Nephron (organoid): ENCODE results near the gene PTGER3.

Experiments
- H3K27ac Mint-ChIP-seq, 3 experiments: 2 replicates each; pipeline ENCODE4 v1.8.0; 2020; ENCODE audit warnings: mixed read lengths in 3 of 3, mild to moderate bottlenecking in 2 of 3, moderate library complexity in 1 of 3
- H3K27me3 Mint-ChIP-seq: 2 replicates; pipeline ENCODE4 v1.8.0; 2021; ENCODE audit warnings: low read depth, mild to moderate bottlenecking, moderate library complexity, mixed read lengths
- H3K36me3 Mint-ChIP-seq: 2 replicates; pipeline ENCODE4 v1.8.0; 2020; ENCODE audit warnings: low read depth, mixed read lengths
- H3K4me1 Mint-ChIP-seq: 2 replicates; pipeline ENCODE4 v1.8.0; 2020; ENCODE audit warnings: mixed read lengths
- H3K4me3 Mint-ChIP-seq, 3 experiments: 2 replicates each; pipeline ENCODE4 v1.8.0; 2020; ENCODE audit warnings: mild to moderate bottlenecking in 3 of 3, mixed read lengths in 3 of 3, moderate library complexity in 2 of 3
- H3K9me3 Mint-ChIP-seq: 2 replicates; pipeline ENCODE4 v1.8.0; 2020; ENCODE audit warnings: mixed read lengths
- CTCF ChIP-seq, 3 experiments: fragments of 200-600 bp; sonication (generic); IDR thresholded peaks; one replicate each; pipeline ENCODE4 v1.5.0; 2021; ENCODE audit warnings: antibody characterized with exemption in 3 of 3; ENCODE audit not compliant: unreplicated experiment in 3 of 3

PTGER3 gene

GRCh38 chr1:70934194-70934961 lies 113.2 kb downstream of the PTGER3 start:
- H3K27ac Mint-ChIP-seq = peak overlapping the region; percentile 41 to 63 (median 63)
- H3K27me3 Mint-ChIP-seq = peaks cover 4% of the 10 kb centered on the region
- H3K9me3 Mint-ChIP-seq = no peaks in the 10 kb centered on the region
- H3K4me1 Mint-ChIP-seq = no peaks in the 10 kb centered on the region
- H3K4me3 Mint-ChIP-seq = no peak overlapping the region
- no peaks in the 10 kb centered on the region for H3K36me3 Mint-ChIP-seq
- TF ChIP-seq CTCF (IDR thresholded peaks at IDR 0.05; ENCODE audit: unreplicated experiment in 3 of 3) = no peak

GRCh38 chr1:70930062-70930461 lies 117.6 kb downstream of the PTGER3 start:
- no peaks in the 10 kb centered on the region for H3K9me3 Mint-ChIP-seq
- no peak overlapping the region for H3K4me3 Mint-ChIP-seq

GRCh38 chr1:70922196-70922595 lies 125.4 kb downstream of the PTGER3 start:
- TF ChIP-seq CTCF (IDR thresholded peaks at IDR 0.05; ENCODE audit: unreplicated experiment in 3 of 3) = no peak
- Mint-ChIP-seq H3K36me3 (no peaks in the 10 kb centered on the region), H3K4me3 (no peak overlapping the region), H3K27ac (no peak overlapping the region), H3K9me3 (peaks cover 21% of the 10 kb centered on the region), H3K4me1 (no peaks in the 10 kb centered on the region), H3K27me3 (no peaks in the 10 kb centered on the region)

More at GRCh38 chr1:70930062-70930461, 117.6 kb downstream of the PTGER3 start:
- TF ChIP-seq CTCF (IDR thresholded peaks at IDR 0.05; ENCODE audit: unreplicated experiment in 3 of 3) = no peak
- no peaks in the 10 kb centered on the region for H3K36me3 Mint-ChIP-seq
- peak overlapping the region; percentile 40 to 71 (median 48) for H3K27ac Mint-ChIP-seq
- H3K4me1 Mint-ChIP-seq = no peaks in the 10 kb centered on the region
- H3K27me3 Mint-ChIP-seq = no peaks in the 10 kb centered on the region
